GM18951 (cell line): ENCODE results near the gene ARHGAP26.

Experiments
- POLR2A ChIP-seq: IDR thresholded peaks from 4 replicates; pipeline ENCODE4 v1.6.1; 2011; ENCODE audit warnings: mild to moderate bottlenecking; ENCODE audit not compliant: insufficient read length, insufficient read depth; ENCODE audit errors: extremely low read depth
- in situ Hi-C: fragments of 300-500 bp; cut with MboI; formaldehyde crosslinking; loops from one replicate; pipeline ENCODE4 v1.12.0; 2022; ENCODE audit warnings: low sequenced_read_pairs, mixed read lengths, inconsistent platforms; ENCODE audit not compliant: unreplicated experiment

The ARHGAP26 gene

GRCh38 chr5:143003328-143003636, 233.1 kb downstream of the ARHGAP26 start:
- in situ Hi-C loops = no loop called here
- no peak for TF ChIP-seq POLR2A

GRCh38 chr5:143004361-143005145, 234.4 kb downstream of the ARHGAP26 start:
- in situ Hi-C loops = no loop called here
- TF ChIP-seq POLR2A = no peak

- no peak for TF ChIP-seq POLR2A
- in situ Hi-C loops = no loop called here
Measured at GRCh38 chr5:143006501-143006900, 236.3 kb downstream of the ARHGAP26 start.

GRCh38 chr5:143008032-143008431, 237.9 kb downstream of the ARHGAP26 start:
- in situ Hi-C loops = no loop called here
- TF ChIP-seq POLR2A = no peak

DNA sequence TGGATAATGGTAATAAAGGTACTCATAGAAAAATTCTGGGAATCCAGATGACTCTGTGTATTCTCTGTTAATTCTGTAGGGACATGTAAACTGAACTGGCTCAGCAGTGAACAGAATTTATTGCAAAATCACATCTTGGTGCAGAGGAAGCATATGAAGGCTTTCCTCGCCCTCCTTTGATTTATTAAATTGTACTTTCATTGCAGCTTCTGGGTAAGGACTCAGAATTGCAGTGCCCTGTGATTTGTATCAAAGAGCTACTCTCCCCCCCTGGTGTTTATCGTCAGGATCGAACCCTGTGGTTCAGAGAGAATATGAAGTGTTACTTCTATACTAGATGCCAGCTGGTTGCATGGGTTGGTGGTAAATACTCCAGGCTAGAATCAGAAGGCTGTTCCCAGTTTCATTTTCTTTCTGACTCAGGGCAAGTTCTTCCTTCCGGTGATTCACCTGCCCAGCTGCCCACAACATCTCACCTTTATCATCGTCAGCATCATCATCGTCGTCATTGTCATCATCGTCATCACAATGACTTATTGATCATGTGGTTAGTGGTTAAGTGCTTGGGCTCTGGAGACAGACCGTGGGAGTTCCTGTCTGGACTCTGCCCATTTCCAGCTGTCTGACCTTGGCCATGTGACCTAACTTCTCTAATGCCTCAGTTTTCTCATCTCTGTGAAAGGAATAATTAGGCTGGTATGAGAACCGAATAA, 238.8 kb downstream of the ARHGAP26 start:
- in situ Hi-C loops = no loop called here

DNA sequence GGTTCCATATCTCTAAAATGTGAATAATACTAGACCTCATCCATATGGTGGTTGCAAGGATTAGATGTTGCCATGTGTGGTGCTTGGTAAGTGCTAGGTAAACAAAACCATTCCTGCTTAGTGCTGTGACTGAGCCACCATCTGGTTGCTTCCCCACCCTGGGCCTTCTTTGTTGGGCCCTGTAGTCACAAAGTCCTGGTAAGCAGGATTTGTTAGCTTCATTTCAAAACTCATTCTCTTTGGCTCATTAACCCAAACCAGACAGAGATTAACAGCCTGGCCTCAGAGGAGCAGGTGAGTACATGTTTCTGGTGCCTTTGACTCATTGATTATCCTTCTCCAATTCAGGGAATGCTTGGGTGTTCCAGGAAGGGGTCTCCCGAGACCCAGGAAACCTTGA, 240.2 kb downstream of the ARHGAP26 start:
- TF ChIP-seq POLR2A = no peak
- in situ Hi-C loops = loop anchor here (5.0 to 10.0 kb wide), 2 partner anchors 384 to 817 kb away; no protein-coding TSS in a partner anchor

More for the DNA sequence above, 238.8 kb downstream of the ARHGAP26 start:
- no peak for TF ChIP-seq POLR2A

DNA sequence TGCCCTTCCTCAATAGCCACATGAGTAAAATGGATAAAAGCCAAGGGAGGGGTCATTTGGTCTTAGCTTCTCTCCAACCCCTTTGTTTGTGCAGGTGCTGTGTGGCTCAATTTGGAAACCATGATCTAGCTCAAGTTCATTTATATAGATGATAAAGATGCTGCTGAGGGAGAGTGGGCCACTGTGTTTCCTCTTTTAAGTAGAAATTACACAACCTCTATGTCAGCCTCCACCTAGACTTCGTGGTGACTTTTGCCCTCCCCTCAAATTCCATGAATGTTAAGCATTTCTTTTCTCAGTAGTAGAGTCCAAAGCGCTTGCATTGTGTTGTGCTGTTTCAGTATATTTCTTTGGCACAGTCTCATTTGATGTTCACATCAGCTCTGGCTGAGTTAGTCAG, 241.4 kb downstream of the ARHGAP26 start:
- in situ Hi-C loops = loop anchor here (5.0 to 10.0 kb wide), 2 partner anchors 383 to 816 kb away; no protein-coding TSS in a partner anchor

GRCh38 chr5:143013176-143013891, 243.2 kb downstream of the ARHGAP26 start:
- TF ChIP-seq POLR2A = no peak
- in situ Hi-C loops = loop anchor here (5.0 to 10.0 kb wide), 2 partner anchors 381 to 814 kb away; no protein-coding TSS in a partner anchor

More for the DNA sequence above, 241.4 kb downstream of the ARHGAP26 start:
- no peak for TF ChIP-seq POLR2A

DNA sequence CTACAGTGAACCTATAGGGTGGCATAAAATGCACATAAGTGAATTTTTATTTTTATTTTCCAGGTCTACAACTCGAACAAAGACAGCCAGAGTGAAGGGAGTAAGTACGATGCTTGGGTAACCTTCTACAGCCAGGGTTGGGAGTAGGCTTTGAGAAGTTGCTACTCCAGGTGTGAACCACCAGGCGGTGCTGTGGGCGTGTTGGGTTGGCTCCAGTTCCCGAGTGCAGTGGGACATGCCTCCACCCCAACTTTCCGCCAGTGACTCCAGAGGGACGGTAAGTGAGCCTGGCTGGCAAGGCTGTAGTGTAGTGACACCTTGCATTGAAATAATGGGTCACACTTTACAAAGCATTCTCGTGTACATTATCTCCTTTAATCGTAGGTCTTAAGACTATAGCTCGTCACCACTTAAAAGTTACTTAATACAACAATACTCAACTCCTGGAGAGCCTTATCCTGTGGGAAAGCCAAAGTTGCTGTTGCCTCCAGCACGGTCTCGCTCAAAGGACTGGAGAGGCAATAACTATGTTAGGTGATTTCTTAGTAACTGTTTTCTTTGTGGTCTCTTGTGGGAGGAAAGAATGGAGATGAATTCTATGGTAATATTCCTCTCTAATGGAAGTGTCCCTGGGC, 244.0 kb downstream of the ARHGAP26 start:
- no peak for TF ChIP-seq POLR2A
- in situ Hi-C loops = loop anchor here (5.0 to 10.0 kb wide), 2 partner anchors 381 to 813 kb away; no protein-coding TSS in a partner anchor

DNA sequence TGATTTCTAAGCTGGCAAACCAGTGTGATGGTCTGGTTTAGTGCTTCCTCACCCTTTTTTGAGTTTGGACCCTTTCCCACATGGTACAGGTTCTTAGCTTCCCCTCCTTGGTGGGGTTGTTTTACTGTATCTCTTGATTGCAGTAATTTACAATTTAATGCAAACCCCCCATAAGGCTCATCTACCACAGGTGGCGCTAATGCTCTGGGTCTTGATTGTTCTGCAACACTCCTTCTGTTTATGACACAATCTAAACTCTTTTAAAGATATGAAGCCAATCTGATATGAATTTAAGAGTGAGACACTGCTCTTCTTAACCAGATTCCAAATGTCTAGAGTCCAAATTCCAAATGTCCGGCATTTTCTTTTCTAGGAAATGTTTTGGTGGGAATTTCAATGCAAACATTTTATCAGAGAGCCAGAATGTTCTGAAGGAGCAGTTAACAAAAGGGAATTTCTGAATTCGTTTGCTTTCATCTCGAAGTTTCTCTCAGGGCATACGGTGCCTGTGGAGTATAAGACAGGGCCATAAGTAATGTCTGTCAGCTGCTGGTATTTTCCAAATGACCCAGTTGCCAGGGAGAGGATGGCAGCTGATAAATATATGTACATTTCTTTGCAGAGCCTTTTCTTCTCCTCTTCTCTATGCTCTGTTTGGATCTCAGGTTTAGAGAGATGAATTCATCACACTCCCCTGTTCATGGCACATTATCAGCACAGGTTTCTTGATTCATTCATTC, 246.8 kb downstream of the ARHGAP26 start:
- no peak for TF ChIP-seq POLR2A
- in situ Hi-C loops = loop anchor here (10.0 kb wide), 1 partner anchor 378 kb away; no protein-coding TSS in a partner anchor

DNA sequence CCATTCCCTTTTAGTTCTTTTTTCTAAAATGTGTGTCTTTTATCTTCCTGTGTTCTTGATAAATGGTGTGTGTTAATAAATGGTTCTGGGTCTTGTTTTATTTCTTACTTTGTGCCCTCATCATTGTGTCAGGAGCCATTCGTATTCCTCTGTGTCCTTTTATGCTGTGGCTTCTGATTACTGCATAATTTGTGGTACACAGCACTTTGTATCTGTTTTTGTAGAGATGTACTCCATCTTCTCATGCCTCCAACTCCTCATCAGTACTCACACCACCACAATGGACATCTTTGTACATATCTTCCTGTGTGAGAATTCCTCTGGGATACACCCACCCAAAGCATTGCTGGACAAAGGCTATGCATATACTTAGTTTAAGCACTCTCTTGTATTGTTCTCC, 247.4 kb downstream of the ARHGAP26 start:
- no peak for TF ChIP-seq POLR2A
- in situ Hi-C loops = loop anchor here (10.0 kb wide), 1 partner anchor 377 kb away; no protein-coding TSS in a partner anchor

GRCh38 chr5:143017992-143018391, 247.8 kb downstream of the ARHGAP26 start:
- TF ChIP-seq POLR2A = no peak

More at GRCh38 chr5:143017992-143018391, 247.8 kb downstream of the ARHGAP26 start:
- in situ Hi-C loops = loop anchor here (10.0 kb wide), 1 partner anchor 377 kb away; no protein-coding TSS in a partner anchor
